ENCODE measurements around the gene MPPED2.

The MPPED2 gene

DNA sequence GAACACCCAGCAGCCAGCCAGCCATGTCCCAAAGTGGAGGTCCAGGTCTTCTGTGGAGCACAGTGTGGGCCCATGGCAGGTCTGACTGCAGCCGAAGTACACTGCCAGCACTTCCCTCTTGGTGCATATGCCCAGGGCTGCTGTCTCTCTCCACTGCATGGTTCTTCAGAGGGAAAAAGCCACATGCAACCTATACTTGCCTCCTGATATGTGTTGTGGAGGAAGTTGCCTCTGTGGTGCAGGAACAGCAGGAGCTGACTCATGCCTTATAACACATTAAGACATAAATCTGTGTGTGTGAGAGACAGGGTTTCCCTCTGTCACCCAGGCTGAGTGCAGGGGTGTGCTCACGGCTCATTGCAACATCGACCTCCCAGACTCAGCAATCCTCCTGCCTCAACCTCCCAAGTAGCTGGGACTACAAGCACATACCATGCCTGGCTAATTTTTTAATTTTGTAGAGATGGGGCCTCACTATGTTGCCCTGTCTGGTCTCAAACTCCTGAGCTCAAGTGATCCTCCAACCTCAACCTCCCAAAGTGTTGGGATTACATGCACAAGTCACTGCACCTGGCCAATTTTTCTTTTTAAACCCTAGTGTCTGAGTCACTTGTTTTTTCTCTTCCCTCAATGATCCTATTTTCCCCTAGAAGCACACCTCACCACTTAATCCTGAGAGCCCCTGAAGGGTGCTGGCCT lies 98.8 kb downstream of the MPPED2 start:
- no peak for DNase-seq (ENCODE audit: low read depth)

DNA sequence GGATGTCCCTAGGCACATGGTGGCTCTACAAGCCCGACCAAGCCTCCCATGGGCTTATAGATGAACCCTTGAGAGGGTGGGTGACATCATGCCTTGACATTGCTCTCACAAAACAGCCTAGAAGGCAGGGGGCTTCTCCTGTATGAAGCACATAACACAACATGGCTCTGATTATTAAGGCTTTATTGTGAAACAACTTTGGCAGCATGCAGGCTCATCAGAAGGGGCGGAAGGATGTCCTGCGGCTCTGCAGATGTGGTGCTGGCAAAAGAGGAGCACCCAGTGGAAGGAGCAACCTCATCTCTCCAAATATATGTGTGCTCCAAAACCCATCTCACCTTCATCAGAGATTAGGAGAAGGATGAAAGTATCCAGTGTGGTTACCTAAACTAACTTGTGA lies 100.4 kb downstream of the MPPED2 start:
- DNase-seq (ENCODE audit: low read depth): no peak

DNA sequence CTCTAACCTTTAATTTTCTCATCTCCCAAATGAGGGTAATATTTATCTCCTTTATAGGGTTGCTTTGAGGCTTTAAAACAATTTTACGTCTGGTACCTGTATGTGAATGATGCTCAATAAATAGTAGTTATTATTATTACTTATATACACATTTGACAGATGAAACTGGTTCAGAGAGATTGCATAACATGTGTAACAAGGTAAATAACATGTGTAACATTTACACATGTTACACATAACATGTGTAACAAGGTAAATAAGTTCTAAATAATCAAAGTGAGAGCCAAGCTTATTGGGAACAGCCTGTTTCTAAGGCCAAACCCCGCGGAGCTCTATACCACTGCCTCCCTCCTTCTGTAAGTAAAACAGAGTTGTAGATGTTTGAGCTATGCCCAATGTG lies 100.9 kb downstream of the MPPED2 start:
- DNase-seq (ENCODE audit: low read depth): no peak

DNA sequence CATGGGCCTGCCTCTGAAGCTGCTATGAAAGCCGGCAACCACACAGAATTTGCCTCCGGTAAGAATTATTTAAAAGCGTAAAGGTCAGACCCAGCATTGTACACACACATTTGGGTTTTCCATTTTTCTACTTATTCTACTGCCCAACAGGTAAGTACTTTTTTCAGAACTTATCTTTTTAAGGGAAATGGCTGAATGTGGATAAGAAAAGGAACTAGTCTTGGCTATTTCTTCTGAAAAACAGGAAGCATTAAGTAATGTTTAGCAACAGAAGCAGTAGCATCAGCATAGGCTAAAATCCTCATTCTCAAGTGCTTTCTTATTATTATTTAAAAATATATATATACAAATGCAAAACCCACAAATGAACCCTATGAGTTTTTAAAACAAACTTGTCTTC lies 103.1 kb downstream of the MPPED2 start:
- no peak for DNase-seq (ENCODE audit: low read depth)

DNA sequence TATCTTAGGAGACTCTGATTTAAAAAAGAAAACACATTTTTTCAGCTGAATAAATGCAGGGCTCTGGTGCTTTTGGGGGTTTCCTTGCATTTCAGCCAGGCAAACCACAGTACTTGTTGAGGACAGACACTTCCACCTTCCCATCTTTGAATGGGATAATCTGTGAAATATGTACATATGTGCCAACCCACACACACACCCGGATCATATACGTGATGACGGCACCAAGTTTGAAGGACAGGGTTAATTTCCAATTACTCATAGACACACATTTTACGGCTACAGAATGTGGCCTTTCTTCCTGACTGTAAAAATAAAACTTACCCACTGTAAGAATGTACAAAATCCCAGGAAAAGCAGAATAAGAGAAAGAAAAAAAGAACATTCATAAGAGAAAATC lies 104.4 kb downstream of the MPPED2 start:
- no peak for DNase-seq (ENCODE audit: low read depth)

DNA sequence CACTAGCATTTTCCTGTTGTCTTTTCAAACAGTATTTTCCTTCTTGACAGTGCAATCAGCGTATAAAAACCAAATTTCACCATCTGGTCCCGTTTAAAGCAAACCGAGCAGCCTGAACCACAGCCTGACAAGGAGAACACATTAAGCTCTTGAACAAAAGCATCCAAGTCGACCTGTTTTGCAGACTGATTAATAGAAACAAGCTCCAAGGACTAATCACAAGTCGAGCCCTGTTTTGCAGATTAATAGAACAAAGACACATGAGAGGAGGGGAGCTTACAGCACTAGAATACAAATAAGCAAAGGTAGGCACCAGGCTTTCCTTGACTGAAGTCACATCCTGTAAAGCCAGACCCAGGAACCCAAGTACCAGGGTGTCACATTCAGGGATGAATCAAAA lies 104.8 kb downstream of the MPPED2 start:
- no peak for DNase-seq (ENCODE audit: low read depth)

DNA sequence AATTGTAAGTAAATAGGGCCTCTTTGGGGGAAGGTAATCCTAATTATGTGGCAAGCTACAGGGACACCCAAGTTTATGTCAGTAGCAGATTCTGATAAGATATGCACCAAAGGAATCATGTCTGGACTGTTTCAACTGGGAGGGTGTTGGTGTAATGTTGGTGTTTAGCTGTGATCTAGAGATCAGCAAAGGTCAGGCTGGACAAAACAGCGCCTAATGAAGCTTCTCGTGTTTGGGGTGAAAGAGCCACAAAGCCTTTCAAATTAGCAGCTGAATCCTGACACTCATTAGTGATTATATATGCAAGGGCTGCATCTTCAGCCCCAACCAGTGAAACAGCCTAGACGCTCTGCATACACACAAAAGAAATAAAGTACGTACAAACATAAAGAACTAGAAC lies 106.3 kb downstream of the MPPED2 start:
- DNase-seq (ENCODE audit: low read depth): no peak

DNA sequence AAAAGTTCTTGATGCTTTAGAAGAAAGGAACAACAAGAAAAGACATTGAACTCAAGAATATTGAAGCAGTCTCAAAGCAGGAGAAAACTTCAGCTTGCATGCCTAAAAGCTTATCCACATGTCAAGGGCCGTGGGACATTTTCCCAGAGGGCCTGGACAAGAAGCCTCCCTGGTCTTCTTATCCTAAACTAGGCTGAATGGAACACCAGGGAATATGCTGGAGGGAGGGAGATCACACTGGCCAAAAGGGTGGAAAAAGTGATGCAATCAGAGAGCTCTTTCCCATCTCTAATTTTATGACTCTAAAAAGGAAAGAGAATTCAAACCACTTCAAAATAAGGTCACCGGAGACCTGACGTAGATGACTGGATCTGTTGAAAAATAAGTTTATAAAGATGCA lies 107.2 kb downstream of the MPPED2 start:
- DNase-seq (ENCODE audit: low read depth): no peak

DNA sequence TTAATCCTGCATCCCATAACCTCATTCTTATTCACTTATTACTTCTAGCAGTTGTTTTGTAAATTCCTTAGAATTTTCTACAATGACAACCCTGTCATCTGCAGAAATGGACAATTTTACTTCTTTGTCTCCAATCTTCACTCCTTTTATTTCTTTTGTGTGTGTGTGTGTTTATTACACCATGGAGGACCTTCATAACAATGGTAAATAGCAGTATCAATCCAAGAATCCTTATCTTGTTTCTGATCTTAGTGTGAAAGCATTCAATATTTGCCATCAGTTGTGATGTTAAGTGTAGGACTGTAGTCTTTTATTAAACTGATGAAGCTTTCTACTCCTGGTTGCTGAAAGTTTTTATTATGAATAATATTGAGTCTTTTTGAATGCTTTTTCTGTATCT lies 109.1 kb downstream of the MPPED2 start:
- no peak for DNase-seq (ENCODE audit: low read depth)

DNA sequence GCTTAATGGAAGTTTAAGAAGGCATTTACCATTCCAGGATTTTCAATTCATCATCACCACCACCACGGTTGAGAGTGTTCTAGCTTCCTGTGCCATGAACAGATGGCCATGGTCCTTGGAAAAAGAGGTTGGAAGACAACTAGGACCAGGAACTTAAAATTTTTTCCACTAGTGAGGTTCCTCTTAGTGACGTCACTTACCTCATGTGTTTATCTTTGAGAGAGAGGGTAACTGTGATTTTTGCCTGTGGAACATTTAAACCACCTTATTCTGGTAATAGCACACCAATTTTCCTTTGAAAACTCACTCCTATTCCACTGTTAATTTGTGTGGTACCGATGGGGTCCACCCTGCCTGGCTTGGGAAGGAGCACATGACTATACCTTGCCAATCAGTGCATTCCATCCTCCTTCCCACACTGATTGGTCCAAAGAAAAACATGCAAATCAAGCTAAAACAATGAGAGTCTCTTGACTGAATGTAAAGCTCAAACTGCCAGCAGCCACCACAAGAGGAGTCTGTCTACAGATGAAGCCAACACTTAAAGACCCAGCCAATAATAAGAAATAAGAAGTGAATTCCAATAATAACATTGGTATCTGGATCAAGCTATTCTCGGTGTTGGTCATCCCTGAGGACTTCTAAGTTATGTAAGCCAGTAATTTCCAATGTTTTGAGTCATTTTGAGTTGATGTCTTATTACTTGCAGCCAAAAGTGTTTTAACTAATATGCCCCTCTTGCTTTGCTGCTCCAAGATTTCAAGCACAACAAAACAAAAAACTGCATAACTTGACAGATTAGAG lies 111.8 kb downstream of the MPPED2 start:
- no peak for DNase-seq (ENCODE audit: low read depth)

DNA sequence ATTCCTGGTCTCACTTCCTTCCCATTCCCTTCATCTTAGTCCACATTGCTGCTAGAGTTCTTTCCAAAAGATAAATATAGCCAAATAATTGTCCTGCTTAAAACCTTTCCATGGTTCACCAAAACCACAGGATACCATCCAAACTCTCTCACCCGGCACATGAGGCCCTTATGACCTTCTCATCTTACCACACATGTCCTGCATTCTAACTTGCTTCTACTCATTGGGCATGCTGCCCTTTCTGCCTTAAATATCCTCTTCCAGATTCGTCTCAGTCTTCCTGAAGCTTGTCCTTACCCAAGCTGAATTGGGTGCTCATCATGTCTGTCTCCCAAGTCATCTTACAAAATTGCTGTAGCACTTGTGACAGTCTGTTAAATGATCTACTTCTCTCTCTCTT lies 114.9 kb downstream of the MPPED2 start:
- DNase-seq (ENCODE audit: low read depth): no peak

DNA sequence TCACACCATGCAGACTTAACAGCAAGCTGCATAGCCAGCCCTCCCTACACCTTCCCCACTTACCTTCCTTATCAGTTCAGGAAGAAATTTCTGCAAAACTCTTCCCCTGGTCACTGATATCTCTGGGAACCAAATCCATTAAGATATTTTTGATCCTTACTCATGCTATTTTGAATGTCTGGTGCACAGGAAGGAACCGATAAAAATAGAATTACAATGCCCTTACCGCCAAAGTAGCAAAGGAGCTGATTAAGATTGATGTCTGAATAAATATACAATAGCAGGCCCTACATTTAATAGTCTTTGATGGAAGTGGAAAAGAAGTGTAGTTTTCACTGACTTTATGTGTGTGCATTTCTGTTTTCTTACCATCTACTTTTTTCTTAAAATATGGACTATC lies 117.3 kb downstream of the MPPED2 start:
- no peak for DNase-seq (ENCODE audit: low read depth)

DNA sequence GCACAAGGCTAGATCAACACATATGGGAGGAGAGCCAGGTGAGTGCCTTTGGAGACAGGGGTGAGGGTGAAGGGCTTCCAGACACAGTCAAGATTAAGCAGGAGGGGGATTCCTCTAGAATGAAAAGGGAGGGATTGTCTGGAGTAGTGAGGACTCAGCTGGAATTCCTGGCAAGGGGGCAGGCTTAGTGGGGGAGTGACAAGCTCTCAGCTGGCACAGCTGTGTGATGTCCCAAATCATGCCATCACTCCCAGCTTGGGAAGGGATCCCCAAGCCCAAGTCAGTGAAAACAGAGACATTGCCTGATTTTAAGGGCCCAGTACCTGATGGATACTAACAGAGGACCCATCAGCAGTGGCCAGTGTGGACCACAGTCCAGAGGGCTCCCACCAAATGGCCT lies 119.0 kb downstream of the MPPED2 start:
- DNase-seq (ENCODE audit: low read depth): no peak

DNA sequence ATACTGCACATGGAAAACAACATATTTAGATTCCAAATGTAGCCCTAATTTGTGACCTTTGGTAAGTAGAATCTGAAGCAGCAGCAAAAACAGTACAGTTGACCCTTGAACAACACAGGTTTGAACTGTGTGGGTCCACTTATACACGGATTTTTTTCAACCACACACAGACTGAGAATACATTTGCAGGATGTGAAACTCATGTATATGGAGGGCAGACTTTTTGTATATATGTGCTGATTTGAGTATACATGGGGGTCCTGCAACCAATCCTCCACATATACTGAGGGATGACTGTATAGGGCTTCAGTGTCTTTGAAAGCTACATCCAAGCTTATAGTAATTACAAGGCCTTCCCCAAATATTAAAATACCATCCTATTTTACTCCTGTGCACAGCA lies 120.5 kb downstream of the MPPED2 start:
- no peak for DNase-seq (ENCODE audit: low read depth)

DNA sequence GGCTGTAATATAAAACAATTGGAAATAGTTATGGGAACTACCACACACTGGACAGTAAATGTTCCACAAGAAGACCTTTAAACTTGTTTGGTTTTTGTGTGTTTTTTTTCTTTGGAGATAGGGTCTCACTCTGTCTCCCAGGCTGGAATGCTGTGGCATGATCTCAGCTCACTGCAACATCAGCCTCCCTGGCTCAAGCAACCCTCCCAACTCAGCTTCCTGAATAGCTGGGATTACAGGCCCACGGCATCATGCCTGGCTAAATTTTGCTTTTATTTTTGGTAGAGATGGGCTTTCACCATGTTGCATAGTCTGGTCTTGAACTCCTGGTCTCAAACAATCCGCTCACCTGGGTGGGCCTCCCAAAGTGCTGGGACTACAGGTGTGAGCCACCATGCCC lies 121.0 kb downstream of the MPPED2 start:
- no peak for DNase-seq (ENCODE audit: low read depth)

DNA sequence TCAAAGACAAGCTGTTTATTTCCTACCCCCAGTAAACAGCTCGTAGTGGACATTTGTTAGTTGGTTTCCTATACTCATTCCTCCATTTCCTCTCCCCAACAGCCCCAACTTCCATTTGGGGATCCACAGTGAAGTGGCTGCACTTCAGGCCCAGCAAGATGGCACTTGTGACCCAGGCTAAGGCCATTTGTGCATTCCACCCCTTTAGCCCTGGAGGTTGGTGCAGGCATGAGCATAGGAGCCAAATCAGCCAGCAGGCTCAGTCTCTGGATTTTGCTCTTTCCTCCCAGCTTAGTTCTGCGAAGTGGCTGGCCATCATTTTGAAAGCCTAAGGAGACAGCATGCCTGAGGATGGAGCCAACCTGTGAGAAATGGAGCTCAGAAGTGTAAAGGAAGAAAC lies 122.9 kb downstream of the MPPED2 start:
- no peak for DNase-seq (ENCODE audit: low read depth)

DNA sequence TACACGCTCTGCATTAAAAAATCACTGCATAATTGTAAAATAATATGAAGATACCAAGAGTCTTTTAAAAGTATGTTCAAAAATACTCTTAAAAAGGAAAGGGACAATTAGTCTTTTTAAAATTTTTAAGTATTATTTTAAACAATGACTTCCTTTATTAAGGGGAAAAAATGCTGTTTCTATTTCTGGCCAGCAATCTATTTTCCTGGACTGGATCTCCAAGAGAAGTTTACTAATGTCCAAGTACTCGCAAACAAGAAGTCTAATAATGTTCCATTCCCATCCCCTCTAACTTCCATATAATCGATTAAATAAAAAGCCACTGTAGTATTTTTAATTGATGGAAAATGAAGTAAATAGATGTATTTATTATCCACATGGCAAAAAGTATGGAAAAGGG lies 123.7 kb downstream of the MPPED2 start:
- DNase-seq (ENCODE audit: low read depth): no peak

DNA sequence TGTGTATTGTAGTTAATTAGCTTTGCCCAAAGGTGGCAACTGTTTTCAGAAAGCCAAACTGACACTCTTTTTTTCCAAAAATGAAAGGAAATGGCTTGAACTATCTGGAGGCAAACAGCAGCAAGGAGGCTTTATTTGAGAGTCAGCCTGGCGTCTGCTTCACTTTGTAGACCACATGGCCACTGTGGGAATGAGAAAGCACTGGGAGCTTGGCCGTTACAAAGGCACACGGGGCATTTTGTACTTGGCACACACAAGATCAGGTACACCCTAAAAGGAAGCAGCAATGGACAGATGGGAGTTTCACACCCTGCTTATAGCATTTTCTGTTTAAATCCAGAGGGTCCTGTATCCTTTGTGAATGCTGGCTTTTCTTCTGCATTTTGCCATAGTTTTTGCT lies 126.3 kb downstream of the MPPED2 start:
- DNase-seq (ENCODE audit: low read depth): no peak

DNA sequence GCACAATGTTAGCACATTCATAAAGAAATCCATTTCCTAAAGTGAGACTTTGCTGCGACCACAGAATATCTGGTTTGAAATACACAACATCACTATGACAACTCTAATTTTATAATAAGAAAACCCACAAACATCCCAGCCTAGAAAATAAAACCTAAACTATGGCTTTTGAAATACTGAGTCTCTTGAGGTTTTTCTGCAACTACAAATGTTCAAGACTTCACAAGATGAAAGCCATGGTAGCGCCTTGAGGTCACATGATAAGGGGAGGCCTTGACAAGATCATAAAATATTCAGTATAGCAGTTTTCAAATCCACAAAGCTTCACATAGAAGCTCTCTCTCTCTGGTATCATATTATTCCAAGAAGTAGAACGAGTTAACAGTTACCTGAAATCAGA lies 126.8 kb downstream of the MPPED2 start:
- no peak for DNase-seq (ENCODE audit: low read depth)

DNA sequence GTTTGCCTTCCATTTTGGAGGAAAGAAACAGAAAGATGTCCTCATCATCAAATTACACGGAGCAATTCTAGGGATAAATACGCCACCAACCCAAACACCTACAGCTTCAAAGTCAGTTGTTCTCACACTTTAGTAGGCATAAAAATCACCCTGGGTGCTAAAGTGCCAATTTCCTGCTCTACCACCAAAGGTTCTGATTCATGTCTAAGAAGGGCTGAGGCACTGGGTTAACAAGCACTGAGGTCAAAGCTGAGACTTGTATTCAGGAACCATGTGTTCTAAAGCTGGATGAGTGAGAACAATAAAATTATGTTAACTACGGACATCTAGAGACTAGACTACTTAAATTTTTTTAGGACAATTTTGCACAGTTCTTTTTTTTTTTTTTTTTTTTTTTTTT lies 127.6 kb downstream of the MPPED2 start:
- DNase-seq (ENCODE audit: low read depth): no peak

DNA sequence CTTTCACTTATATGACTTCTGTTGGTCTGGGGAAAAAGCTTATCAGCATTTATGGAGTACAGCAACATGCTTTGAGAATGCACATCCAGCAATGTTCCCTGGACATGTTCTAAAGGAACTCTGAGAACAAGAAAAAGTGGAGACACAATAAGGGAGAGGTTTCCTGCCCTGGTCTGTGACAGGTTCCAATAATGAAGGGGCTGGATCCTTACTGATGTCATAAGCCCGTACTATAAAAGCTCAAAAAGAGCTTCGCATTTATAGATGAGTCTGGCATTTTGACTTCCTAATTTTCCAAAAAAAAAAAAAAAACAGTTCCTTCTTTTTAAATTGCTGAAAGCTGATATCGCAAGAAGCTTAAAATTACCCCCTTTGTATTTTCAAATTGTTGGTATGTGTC lies 129.1 kb downstream of the MPPED2 start:
- DNase-seq (ENCODE audit: low read depth): no peak

DNA sequence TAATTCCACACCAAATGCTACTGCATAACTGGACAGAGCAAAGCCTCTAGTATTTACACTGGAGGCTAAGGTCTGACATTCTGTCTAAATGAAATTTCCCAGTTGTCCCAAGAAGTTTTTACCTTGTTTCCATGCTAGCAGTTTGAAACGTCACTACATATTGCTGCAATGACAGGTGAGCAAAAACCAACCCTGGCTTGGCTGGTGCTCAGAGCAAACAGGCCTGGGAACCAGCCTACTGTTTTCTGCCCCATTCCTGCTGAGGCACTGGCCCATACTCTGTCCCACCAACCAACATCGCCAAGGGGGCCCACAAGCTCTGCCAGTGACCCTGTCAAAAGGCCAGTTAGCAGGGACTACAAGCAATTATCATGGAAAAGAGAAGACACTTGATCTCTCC lies 131.1 kb downstream of the MPPED2 start:
- DNase-seq (ENCODE audit: low read depth): no peak

DNA sequence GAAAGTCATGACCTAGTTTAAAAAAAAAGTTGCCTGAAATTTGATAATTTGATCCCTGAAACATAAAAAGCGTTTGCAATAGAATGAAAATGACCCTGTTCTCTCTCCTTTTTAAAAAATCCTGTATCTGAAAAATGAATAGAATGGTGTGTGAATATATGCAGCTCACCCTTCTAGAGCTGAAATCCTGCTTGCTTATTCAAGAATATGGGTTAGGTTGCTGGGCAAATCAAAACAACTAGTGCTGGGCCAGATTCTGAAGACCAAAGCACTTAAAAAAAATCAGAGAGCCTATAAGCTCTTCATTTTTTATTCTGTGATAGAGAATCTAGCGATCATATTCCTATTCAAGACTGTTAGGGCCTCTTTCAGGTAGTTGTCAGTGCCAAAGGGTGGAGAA lies 131.6 kb downstream of the MPPED2 start:
- DNase-seq (ENCODE audit: low read depth): no peak

DNA sequence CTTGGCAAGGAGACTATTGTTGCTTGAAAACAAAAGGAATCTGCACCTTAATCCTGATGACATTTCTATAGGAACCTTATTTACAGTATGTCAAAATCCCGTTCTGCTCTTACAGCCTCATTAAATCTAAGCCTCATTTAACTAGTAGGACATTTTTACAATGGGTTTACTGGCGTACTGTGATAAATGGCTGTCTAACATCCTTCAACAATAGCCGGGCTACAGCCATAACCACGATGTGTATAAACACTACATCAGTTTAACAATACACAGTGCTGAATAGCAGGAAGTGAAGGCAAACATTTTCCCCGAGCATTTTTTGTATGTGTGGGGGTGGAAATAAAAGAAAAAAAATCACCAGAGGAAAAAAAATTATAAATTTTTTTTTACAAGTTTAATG lies 132.0 kb downstream of the MPPED2 start:
- no peak for DNase-seq (ENCODE audit: low read depth)
